HCT116 (cell line): ENCODE data around the gene PJA2. TPM values are rescaled to one million over a fixed set of nuclear protein-coding genes. Genes with fewer than 3 reads are reported as not detected.
A peak's percentile ranks its signal among the peaks of the same experiment; 100 is the strongest.

ENCODE experiments used
- ATAC-seq: fragments of 200-7000 bp; cut with Tn5 transposase; 2 replicates; pipeline ENCODE4 v1.9.1; 2020; ENCODE audit warnings: mild to moderate bottlenecking, moderate library complexity
- BruUV-seq: library from RNA; stranded (reverse); fragments of 400-500 nt; replicated peaks from 2 replicates; lab custom pipeline; 2021; lab: Mats Ljungman, UMichigan
- CTCF ChIA-PET: fragments of 300-600 bp; sonication (Branson Sonifier 250); formaldehyde crosslinking; loops from one replicate; lab custom pipeline; 2021; ENCODE audit warnings: antibody characterized with exemption; lab: Charles Lee
- POLR2A ChIA-PET: fragments of 300-600, 350-600 bp; sonication (Branson Sonifier 250); formaldehyde crosslinking; loops from one replicate; lab custom pipeline; 2021; ENCODE audit warnings: antibody characterized with exemption; lab: Charles Lee
- RAD21 ChIA-PET, 2 experiments: fragments of 300-600 bp; sonication (Branson Sonifier 250); formaldehyde crosslinking; loops; one replicate each; lab custom pipeline; 2023; ENCODE audit warnings: low total read pairs in 2 of 2; ENCODE audit not compliant: uncharacterized antibody in 2 of 2, unreplicated experiment in 2 of 2, low non-redundant PET in 1 of 2; lab: Charles Lee
- DNase-seq: peaks from one replicate; pipeline ENCODE4 v3.0.0-alpha.2; 2010; ENCODE audit warnings: low read depth, low spot score
- H2AFZ ChIP-seq: fragments of 200-600 bp; shearing (Covaris generic), sonication (generic); 2 replicates; pipeline ENCODE4 v1.6.1; 2017; ENCODE audit warnings: low read depth, mixed run types, mixed read lengths, antibody characterized with exemption, low read length; ENCODE audit not compliant: poor library complexity, severe bottlenecking
- H3K27ac ChIP-seq: 2 replicates; pipeline ENCODE4 v1.5.1; 2012; ENCODE audit warnings: low read depth, low read length
- H3K27me3 ChIP-seq: fragments of 200-600 bp; sonication (generic); 2 replicates; pipeline ENCODE4 v1.6.1; 2016; ENCODE audit warnings: mixed run types, low read length, mixed read lengths; ENCODE audit not compliant: insufficient read depth
- H3K36me3 ChIP-seq, 2 experiments: fragments of 200-500 bp in 1 of 2; fragments of 200-600 bp in 1 of 2; sonication (Bioruptor generic) in 1 of 2; sonication (generic) in 1 of 2; 2 replicates each; pipeline versions ENCODE4 v1.5.1 to v1.6.1; 2014 to 2016; ENCODE audit warnings: low read length in 2 of 2, inconsistent platforms in 1 of 2, mixed read lengths in 1 of 2, mixed run types in 1 of 2; ENCODE audit not compliant: insufficient read depth in 2 of 2, control insufficient read depth in 1 of 2
- H3K4me1 ChIP-seq, 2 experiments: fragments of 200-600 bp in 1 of 2; sonication (generic) in 1 of 2; 2 replicates each; pipeline versions ENCODE4 v1.5.1 to v1.6.1; 2012 to 2017; ENCODE audit warnings: low read length in 2 of 2, inconsistent platforms in 1 of 2, mild to moderate bottlenecking in 1 of 2, mixed read lengths in 1 of 2, mixed run types in 1 of 2, moderate library complexity in 1 of 2; ENCODE audit not compliant: insufficient read depth in 2 of 2, control insufficient read depth in 1 of 2
- H3K4me2 ChIP-seq: fragments of 200-600 bp; sonication (generic); 2 replicates; pipeline ENCODE4 v1.6.1; 2017; ENCODE audit warnings: mixed run types, low read length, mixed read lengths
- H3K4me3 ChIP-seq, 2 experiments: fragments of 200-600 bp in 1 of 2; sonication (generic) in 1 of 2; replicated peaks in 1 of 2; 2 replicates each; pipeline ENCODE4 v1.5.1; 2011 to 2016; ENCODE audit warnings: low read length in 2 of 2, control low read depth in 1 of 2, low read depth in 1 of 2, mild to moderate bottlenecking in 1 of 2, mixed read lengths in 1 of 2, mixed run types in 1 of 2
- H3K79me2 ChIP-seq: fragments of 200-600 bp; sonication (generic); 2 replicates; pipeline ENCODE4 v1.6.1; 2017; ENCODE audit warnings: mild to moderate bottlenecking, mixed run types, low read length, moderate library complexity, mixed read lengths; ENCODE audit not compliant: insufficient read depth
- H3K9ac ChIP-seq: fragments of 200-600 bp; sonication (generic); 2 replicates; pipeline ENCODE4 v1.6.1; 2016; ENCODE audit warnings: low read length, mixed read lengths
- H3K9me2 ChIP-seq: fragments of 200-600 bp; sonication (generic), shearing (Covaris generic); 2 replicates; pipeline ENCODE4 v1.6.1; 2017; ENCODE audit warnings: mixed run types, mild to moderate bottlenecking, moderate library complexity; ENCODE audit not compliant: insufficient read depth
- H3K9me3 ChIP-seq, 2 experiments: fragments of 200-500 bp in 1 of 2; fragments of 200-600 bp in 1 of 2; sonication (Bioruptor generic) in 1 of 2; sonication (generic) in 1 of 2; 2 replicates each; pipeline ENCODE4 v1.6.1; 2014 to 2017; ENCODE audit warnings: low read length in 2 of 2, mixed read lengths in 2 of 2, inconsistent platforms in 1 of 2, low read depth in 1 of 2, mild to moderate bottlenecking in 1 of 2, mixed run types in 1 of 2, moderate library complexity in 1 of 2; ENCODE audit not compliant: control insufficient read depth in 1 of 2, insufficient read depth in 1 of 2
- H4K20me1 ChIP-seq: fragments of 200-600 bp; sonication (generic), shearing (Covaris generic); 2 replicates; pipeline ENCODE4 v1.6.1; 2017; ENCODE audit warnings: mixed run types, mild to moderate bottlenecking, moderate library complexity; ENCODE audit not compliant: insufficient read depth
- CBX3 ChIP-seq: IDR thresholded peaks from 2 replicates; pipeline ENCODE4 v1.6.1; 2012; ENCODE audit warnings: low read depth
- SIN3A ChIP-seq: IDR thresholded peaks from 2 replicates; pipeline ENCODE4 v1.6.1; 2012; ENCODE audit warnings: low read depth
- SP1 ChIP-seq: IDR thresholded peaks from 2 replicates; pipeline ENCODE4 v1.6.1; 2012; ENCODE audit warnings: low read depth
- SRF ChIP-seq: IDR thresholded peaks from 2 replicates; pipeline ENCODE4 v1.6.1; 2012; ENCODE audit warnings: low read depth
- ZFX ChIP-seq: fragments of 450-650 bp; IDR thresholded peaks from 2 replicates; pipeline ENCODE4 v1.6.1; 2017
- ZNF274 ChIP-seq: fragments of 200-500 bp; sonication (Bioruptor generic); IDR thresholded peaks from 2 replicates; pipeline ENCODE4 v1.6.1; 2014; ENCODE audit warnings: mild to moderate bottlenecking, low read depth, low read length, inconsistent platforms
- intact Hi-C: fragments of 100-400 bp; cut with micrococcal nuclease; formaldehyde crosslinking; loops from 2 replicates; pipeline ENCODE4 v1.10.0; 2022
- total RNA-seq: library from RNA; stranded (reverse); gene quantifications from one replicate; pipeline ENCODE4 v1.2.1, GENCODE V29; 2021; ENCODE audit not compliant: unreplicated experiment
- TF ChIP-seq, protein P1 (sequence below): IDR thresholded peaks from 2 replicates; pipeline ENCODE4 v1.6.1; 2012; ENCODE audit warnings: low read depth
- TF ChIP-seq, protein P2 (sequence below): IDR thresholded peaks from 2 replicates; pipeline ENCODE4 v1.6.1; 2012
- TF ChIP-seq, protein P3 (sequence below): IDR thresholded peaks from 2 replicates; pipeline ENCODE4 v1.6.1; 2012

PJA2 gene
- total RNA-seq, 1 experiment from 2014 or later = 38.4 TPM

DNA sequence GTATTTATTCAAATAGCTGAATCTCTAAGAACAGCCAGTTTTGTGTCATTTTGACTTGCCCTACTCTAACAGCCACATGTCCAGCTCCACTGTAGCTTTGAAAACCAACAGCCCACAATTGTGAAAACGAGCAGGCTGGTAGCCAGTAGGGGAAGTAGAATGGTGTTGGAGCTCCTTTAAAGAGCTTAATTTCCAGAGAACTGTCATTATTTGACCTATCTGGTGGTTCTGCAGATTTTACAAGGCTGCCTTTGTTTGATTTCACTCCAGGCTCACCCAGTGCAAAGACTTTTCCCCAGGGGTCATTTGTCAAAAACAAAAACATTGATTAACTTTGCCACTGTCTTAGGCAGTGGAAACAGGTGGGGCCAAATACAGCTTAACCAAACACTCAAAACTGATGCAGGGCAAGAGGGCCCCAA, 3.2 kb upstream of the PJA2 start:
- BruUV-seq = no TSS peak
- Histone ChIP-seq H3K27ac (no peak overlapping the region), H4K20me1 (no peaks in the 10 kb centered on the region), H3K9me3 (no peaks in the 10 kb centered on the region), H2AFZ (peak overlapping the region; percentile 57), H3K4me3 (no peak overlapping the region), H3K36me3 (no peaks in the 10 kb centered on the region), H3K4me1 (peaks cover 15 to 35% of the 10 kb centered on the region in 2 experiments), H3K9ac (no peak overlapping the region), H3K27me3 (no peaks in the 10 kb centered on the region), H3K9me2 (no peaks in the 10 kb centered on the region), H3K4me2 (no peak overlapping the region), H3K79me2 (peaks cover 12% of the 10 kb centered on the region)
- TF ChIP-seq ZNF274 (no peak), SRF (no peak)
- TF ChIP-seq, protein P1, sequence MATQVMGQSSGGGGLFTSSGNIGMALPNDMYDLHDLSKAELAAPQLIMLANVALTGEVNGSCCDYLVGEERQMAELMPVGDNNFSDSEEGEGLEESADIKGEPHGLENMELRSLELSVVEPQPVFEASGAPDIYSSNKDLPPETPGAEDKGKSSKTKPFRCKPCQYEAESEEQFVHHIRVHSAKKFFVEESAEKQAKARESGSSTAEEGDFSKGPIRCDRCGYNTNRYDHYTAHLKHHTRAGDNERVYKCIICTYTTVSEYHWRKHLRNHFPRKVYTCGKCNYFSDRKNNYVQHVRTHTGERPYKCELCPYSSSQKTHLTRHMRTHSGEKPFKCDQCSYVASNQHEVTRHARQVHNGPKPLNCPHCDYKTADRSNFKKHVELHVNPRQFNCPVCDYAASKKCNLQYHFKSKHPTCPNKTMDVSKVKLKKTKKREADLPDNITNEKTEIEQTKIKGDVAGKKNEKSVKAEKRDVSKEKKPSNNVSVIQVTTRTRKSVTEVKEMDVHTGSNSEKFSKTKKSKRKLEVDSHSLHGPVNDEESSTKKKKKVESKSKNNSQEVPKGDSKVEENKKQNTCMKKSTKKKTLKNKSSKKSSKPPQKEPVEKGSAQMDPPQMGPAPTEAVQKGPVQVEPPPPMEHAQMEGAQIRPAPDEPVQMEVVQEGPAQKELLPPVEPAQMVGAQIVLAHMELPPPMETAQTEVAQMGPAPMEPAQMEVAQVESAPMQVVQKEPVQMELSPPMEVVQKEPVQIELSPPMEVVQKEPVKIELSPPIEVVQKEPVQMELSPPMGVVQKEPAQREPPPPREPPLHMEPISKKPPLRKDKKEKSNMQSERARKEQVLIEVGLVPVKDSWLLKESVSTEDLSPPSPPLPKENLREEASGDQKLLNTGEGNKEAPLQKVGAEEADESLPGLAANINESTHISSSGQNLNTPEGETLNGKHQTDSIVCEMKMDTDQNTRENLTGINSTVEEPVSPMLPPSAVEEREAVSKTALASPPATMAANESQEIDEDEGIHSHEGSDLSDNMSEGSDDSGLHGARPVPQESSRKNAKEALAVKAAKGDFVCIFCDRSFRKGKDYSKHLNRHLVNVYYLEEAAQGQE = no peak
- DNase-seq (no peak), ATAC-seq (no peak)
- ChIA-PET POLR2A (no interaction called here), CTCF (interaction anchor here (0.6 kb wide), 1 partner anchor 771 kb away, joined by 3 read pairs; no protein-coding TSS in a partner anchor), RAD21 (no interaction called here)
- intact Hi-C loops = no loop called here

DNA sequence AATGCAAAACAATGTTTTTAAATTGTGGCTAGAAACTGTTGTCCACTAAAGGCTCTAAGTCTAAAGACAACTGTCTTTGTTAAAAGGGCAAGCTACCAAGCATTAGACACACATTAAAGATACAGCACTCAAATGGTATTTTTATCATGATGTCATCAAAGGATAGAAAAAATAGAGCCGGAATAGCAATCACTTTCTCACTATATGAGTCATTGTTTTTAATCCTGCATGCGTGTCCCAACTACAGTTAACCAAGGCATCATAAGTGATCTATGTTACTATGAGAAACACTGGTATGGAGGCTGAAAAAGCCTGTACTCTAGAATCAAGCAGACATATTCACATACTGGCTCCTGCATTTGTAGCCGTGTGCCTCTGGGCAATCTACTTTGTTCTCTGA, 1.9 kb upstream of the PJA2 start:
- RAD21 ChIA-PET = no interaction called here
- no peaks in the 10 kb centered on the region for H3K27me3 ChIP-seq
- DNase-seq = peak; percentile 24
- ATAC-seq = no peak
- no peak overlapping the region for H3K27ac ChIP-seq
- H3K9ac ChIP-seq = peak overlapping the region; percentile 12; the same call in 1 of the 2 replicates
- no peaks in the 10 kb centered on the region for H3K9me2 ChIP-seq
- peak overlapping the region in 1 of 2 experiments; percentile 88; a peak in 1 of 4 replicates for H3K4me3 ChIP-seq
- peaks cover 17 to 36% of the 10 kb centered on the region in 2 experiments for H3K4me1 ChIP-seq
- peak overlapping the region; percentile 88 for H3K4me2 ChIP-seq
- BruUV-seq = no TSS peak
- peaks cover 26% of the 10 kb centered on the region for H3K79me2 ChIP-seq
- H2AFZ ChIP-seq = peak overlapping the region; percentile 96
- no peaks in the 10 kb centered on the region for H4K20me1 ChIP-seq
- no peaks in the 10 kb centered on the region for H3K9me3 ChIP-seq
- intact Hi-C loops = no loop called here
- no peaks in the 10 kb centered on the region for H3K36me3 ChIP-seq
- POLR2A ChIA-PET = no interaction called here
- CTCF ChIA-PET = no interaction called here
- TF ChIP-seq, protein P2, sequence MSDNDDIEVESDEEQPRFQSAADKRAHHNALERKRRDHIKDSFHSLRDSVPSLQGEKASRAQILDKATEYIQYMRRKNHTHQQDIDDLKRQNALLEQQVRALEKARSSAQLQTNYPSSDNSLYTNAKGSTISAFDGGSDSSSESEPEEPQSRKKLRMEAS = 0 out of 2 replicates have a peak, but pooled peaks have one; percentile 18
- TF ChIP-seq SIN3A (0 out of 2 replicates have a peak, but pooled peaks have one; percentile 18), ZFX (no peak), SRF (no peak), ZNF274 (no peak), SP1 (peak; percentile 50), CBX3 (no peak)
- TF ChIP-seq, protein P3, sequence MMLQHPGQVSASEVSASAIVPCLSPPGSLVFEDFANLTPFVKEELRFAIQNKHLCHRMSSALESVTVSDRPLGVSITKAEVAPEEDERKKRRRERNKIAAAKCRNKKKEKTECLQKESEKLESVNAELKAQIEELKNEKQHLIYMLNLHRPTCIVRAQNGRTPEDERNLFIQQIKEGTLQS = no peak
- TF ChIP-seq, protein P1 = no peak
